KMS-11 (cell line): Measurements from ENCODE around the gene BHLHE41.
A peak's percentile ranks its signal among the peaks of the same experiment; 100 is the strongest.

Experiments used
- H2AFZ ChIP-seq: fragments of 200-600 bp; sonication (generic); 2 replicates; pipeline ENCODE4 v1.6.1; 2016; ENCODE audit warnings: antibody characterized with exemption, mixed run types, low read depth
- H3K27ac ChIP-seq: fragments of 200-600 bp; sonication (generic); 2 replicates; pipeline ENCODE4 v1.6.1; 2016; ENCODE audit warnings: mild to moderate bottlenecking, mixed run types
- H3K27me3 ChIP-seq: fragments of 200-600 bp; sonication (generic); 2 replicates; pipeline ENCODE4 v1.6.1; 2017; ENCODE audit warnings: mild to moderate bottlenecking, low read depth, mixed run types, moderate library complexity; ENCODE audit not compliant: insufficient read depth
- H3K36me3 ChIP-seq: fragments of 200-600 bp; sonication (generic); 2 replicates; pipeline ENCODE4 v1.6.1; 2017; ENCODE audit warnings: mild to moderate bottlenecking, mixed run types; ENCODE audit not compliant: insufficient read depth
- H3K4me1 ChIP-seq: fragments of 200-600 bp; sonication (generic); 2 replicates; pipeline ENCODE4 v1.6.1; 2016; ENCODE audit warnings: mild to moderate bottlenecking, low read depth, mixed run types; ENCODE audit not compliant: poor library complexity, severe bottlenecking
- H3K4me2 ChIP-seq: fragments of 200-600 bp; sonication (generic); 2 replicates; pipeline ENCODE4 v1.7.0; 2016; ENCODE audit warnings: mild to moderate bottlenecking, mixed run types
- H3K4me3 ChIP-seq: fragments of 200-600 bp; sonication (generic); IDR thresholded peaks from 2 replicates; pipeline ENCODE4 v1.6.1; 2017; ENCODE audit warnings: low read depth, low read length, mixed read lengths; ENCODE audit not compliant: insufficient read depth
- H3K79me2 ChIP-seq: fragments of 200-600 bp; sonication (generic); 2 replicates; pipeline ENCODE4 v1.6.1; 2016; ENCODE audit warnings: low read depth, mixed run types; ENCODE audit not compliant: insufficient read depth
- H3K9ac ChIP-seq: fragments of 200-600 bp; sonication (generic); 2 replicates; pipeline ENCODE4 v1.6.1; 2016; ENCODE audit warnings: mild to moderate bottlenecking, mixed run types
- H4K20me1 ChIP-seq: fragments of 200-600 bp; sonication (generic); 2 replicates; pipeline ENCODE4 v1.6.1; 2016; ENCODE audit warnings: mild to moderate bottlenecking, mixed run types; ENCODE audit not compliant: insufficient read depth
- TF ChIP-seq, protein P1 (sequence below): fragments of 200-600 bp; sonication (generic); conservative IDR thresholded peaks from 2 replicates; pipeline ENCODE4 v1.6.1; 2017; ENCODE audit warnings: low read depth, mild to moderate bottlenecking, antibody characterized with exemption, low read length, moderate library complexity, mixed read lengths

BHLHE41 gene

DNA sequence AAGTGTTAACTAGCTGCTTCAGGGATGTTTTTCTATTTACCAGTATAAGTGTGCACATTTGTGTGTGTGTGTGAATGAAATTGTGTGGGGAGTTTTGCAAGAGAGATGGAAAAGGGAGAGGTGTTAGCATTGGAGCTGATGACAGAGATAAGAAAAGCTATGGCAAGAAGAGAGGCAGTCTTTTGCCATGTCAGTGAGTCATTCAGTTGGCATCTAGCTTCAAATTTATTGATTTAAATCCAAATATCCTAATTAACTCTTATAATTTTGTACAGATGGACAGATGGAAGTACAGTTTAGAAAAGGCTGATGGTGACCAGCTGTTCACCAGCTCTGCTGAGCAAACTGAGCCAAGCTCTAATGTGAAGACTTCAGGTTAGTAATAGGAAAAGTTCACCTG is 3.3 kb upstream of the BHLHE41 start:
- Histone ChIP-seq H3K4me2 (peak overlapping the region; percentile 99; the same call in 1 of the 2 replicates), H4K20me1 (no peaks in the 10 kb centered on the region), H2AFZ (no peak overlapping the region), H3K27ac (no peak overlapping the region), H3K4me3 (no peak overlapping the region), H3K9ac (no peak overlapping the region; the same call in 1 of the 2 replicates), H3K27me3 (no peaks in the 10 kb centered on the region), H3K4me1 (peaks cover 18% of the 10 kb centered on the region), H3K79me2 (peaks cover 16% of the 10 kb centered on the region), H3K36me3 (peaks cover 4% of the 10 kb centered on the region; the same call in 1 of the 2 replicates)
- TF ChIP-seq, protein P1, sequence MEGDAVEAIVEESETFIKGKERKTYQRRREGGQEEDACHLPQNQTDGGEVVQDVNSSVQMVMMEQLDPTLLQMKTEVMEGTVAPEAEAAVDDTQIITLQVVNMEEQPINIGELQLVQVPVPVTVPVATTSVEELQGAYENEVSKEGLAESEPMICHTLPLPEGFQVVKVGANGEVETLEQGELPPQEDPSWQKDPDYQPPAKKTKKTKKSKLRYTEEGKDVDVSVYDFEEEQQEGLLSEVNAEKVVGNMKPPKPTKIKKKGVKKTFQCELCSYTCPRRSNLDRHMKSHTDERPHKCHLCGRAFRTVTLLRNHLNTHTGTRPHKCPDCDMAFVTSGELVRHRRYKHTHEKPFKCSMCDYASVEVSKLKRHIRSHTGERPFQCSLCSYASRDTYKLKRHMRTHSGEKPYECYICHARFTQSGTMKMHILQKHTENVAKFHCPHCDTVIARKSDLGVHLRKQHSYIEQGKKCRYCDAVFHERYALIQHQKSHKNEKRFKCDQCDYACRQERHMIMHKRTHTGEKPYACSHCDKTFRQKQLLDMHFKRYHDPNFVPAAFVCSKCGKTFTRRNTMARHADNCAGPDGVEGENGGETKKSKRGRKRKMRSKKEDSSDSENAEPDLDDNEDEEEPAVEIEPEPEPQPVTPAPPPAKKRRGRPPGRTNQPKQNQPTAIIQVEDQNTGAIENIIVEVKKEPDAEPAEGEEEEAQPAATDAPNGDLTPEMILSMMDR = no peak

DNA sequence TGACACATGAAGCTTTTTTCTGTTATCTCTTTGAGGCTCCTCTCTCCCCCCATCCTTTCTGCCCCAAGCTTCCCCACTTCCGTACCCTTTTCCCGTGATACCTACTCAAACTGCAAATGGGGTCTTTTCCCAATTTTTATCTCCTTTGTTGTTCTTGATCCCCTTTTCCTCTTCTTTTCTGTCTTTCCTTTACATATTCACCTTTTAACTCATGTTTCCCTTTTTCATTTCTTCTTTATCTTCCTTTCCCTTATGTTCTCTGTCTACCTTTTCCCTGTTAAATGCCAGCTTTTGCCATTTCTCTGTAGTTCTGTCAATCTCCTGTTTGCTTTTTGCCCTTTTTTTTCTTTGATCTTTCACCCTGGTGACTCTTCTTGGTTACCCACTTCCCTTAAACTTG is 2.6 kb upstream of the BHLHE41 start:
- Histone ChIP-seq H3K27me3 (no peaks in the 10 kb centered on the region), H3K4me3 (no peak overlapping the region), H2AFZ (peak overlapping the region; percentile 66), H3K4me2 (peak overlapping the region; percentile 99), H3K36me3 (peaks cover 4% of the 10 kb centered on the region; the same call in 1 of the 2 replicates), H3K79me2 (peaks cover 21% of the 10 kb centered on the region), H4K20me1 (no peaks in the 10 kb centered on the region), H3K27ac (peak overlapping the region; percentile 97; the same call in 1 of the 2 replicates), H3K4me1 (peaks cover 18% of the 10 kb centered on the region), H3K9ac (peak overlapping the region; percentile 90; the same call in 1 of the 2 replicates)
- TF ChIP-seq, protein P1 = no peak

DNA sequence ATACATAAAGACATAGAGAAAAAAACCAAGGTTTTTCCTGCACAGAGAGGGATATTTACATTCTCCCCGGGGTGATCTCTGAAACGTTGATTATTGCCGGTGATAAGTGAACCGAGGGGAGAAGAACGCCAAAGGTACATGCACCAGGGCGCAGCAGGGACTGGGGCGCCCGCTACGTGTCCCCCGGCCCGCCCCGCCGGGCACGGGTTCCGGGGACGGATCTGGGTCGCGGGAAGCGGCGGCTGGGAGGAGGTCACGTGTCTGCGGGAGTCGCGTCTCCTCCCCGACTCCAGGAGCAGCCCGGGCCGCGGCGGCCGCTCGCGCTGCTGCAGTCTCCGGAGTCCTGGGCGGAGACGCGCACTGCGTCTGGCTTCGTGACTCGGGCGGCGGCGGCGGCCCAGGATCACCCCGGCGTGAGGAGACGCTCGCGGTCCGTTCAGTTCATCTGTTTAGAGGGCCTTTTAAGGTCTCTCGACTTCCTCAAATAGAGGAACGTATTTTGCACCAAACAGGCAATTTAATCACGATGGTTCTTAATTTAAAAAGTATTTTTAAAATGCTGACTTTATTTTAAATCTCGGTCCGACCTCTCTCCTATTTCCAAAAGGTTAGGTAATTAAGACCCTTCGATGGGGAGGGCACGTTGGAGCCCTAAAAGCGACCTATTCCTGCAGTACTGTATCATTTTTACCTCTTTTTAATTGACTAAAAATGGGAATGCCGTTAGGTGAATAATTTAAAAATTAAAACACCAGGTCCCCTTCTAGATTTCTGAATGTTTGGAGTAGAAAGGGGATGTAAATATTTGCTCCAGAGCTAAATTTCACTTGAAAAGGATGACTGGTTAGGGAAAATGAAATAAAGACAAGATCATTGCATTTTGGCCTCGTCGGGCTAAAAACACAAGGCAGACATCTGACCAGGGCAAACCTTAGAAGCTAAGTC is 1.8 kb upstream of the BHLHE41 start:
- H3K27ac ChIP-seq = peak overlapping the region; percentile 97
- H3K27me3 ChIP-seq = no peaks in the 10 kb centered on the region
- no peak overlapping the region for H3K4me3 ChIP-seq
- H3K79me2 ChIP-seq = peaks cover 26% of the 10 kb centered on the region
- peak overlapping the region; percentile 99 for H3K4me2 ChIP-seq
- H3K36me3 ChIP-seq = peaks cover 4% of the 10 kb centered on the region; the same call in 1 of the 2 replicates
- peak overlapping the region; percentile 90 for H3K9ac ChIP-seq
- TF ChIP-seq, protein P1 = no peak
- H2AFZ ChIP-seq = peak overlapping the region; percentile 66
- H3K4me1 ChIP-seq = peaks cover 18% of the 10 kb centered on the region
- no peaks in the 10 kb centered on the region for H4K20me1 ChIP-seq

DNA sequence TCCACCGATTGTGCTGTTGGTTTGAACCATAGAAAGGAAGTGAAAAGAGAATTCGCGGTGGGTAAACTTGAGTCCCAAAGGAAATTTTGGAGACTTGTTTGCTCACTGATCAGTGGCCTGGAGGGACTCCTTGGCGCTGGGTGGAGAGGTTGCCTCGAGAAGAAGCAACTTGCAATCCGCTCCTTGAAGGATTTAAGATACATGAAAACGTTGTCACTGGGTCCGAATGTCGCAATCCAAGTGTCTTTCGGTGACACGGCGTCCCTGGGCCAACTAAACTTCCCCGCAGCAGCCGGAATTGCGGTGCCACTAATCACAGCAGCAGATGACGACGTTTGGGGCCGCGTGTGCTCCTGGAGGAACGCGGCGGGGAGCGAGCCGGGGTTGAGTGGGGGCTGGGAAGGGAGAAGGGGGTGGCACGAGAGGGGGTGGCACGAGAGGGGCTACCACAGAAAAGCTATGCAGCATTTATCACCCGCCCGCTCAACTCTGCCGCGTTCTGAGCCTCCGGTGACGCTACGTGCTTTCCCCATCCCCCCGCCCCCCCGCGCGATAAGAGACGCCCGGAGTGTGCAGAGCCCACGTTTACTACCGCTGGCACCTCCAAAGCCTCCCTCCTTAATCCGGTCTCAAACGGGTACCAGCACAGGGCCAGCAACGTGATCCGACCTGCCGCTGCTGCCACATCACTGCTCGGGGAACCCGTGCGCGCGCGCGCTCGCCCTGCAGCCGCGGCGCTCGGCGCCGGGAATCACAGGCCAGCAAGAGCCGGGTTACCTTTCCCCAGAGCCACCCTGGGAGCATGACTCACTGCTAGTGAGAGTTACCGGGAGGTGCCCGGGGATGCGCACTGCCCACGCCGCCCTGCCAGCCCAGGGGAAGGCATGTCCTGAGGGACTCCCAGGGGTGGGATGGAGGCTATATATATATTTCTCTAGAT is 833 bp upstream of the BHLHE41 start:
- TF ChIP-seq, protein P1 = no peak
- peak overlapping the region; percentile 90 for H3K9ac ChIP-seq
- H3K27ac ChIP-seq = peak overlapping the region; percentile 97
- H3K4me1 ChIP-seq = peaks cover 18% of the 10 kb centered on the region
- H3K4me2 ChIP-seq = peak overlapping the region; percentile 99
- H3K27me3 ChIP-seq = no peaks in the 10 kb centered on the region
- H2AFZ ChIP-seq = peak overlapping the region; percentile 66
- H3K79me2 ChIP-seq = peaks cover 35% of the 10 kb centered on the region
- H3K36me3 ChIP-seq = peaks cover 4% of the 10 kb centered on the region; the same call in 1 of the 2 replicates
- no peak overlapping the region for H3K4me3 ChIP-seq
- H4K20me1 ChIP-seq = no peaks in the 10 kb centered on the region
